ENCODE data around the gene RASA3. TPM values are rescaled to one million over a fixed set of nuclear protein-coding genes. Genes with fewer than 3 reads are reported as not detected.
"Not testable (repeated sequence)": the region's sequence is repeated elsewhere in the genome, so short reads cannot be mapped to it uniquely, and the experiment has no call there.

RASA3 gene
- polyA plus RNA-seq, 3 donors, result 9.0 to 32.6 (median 16.6) TPM

- H3K9me3 ChIP-seq (replicated peaks in 1 of 2; ENCODE audit: control insufficient read depth in 1 of 2, insufficient read depth in 1 of 2, low read length in 2 of 2), result no peaks in the 10 kb centered on the region
- no peak overlapping the region for H2AFZ ChIP-seq (ENCODE audit: insufficient read depth, low read depth, low read length, poor library complexity, severe bottlenecking)
- H3K4me3 ChIP-seq (replicated peaks in 1 of 3; ENCODE audit: low read depth in 2 of 3, low read length in 3 of 3), result no peak overlapping the region
- no peak overlapping the region for H3K27ac ChIP-seq (ENCODE audit: low read depth in 1 of 2, low read length in 2 of 2)
- DNase-seq, result no peak
- peaks cover 51% of the 10 kb centered on the region for H4K20me1 ChIP-seq (ENCODE audit: insufficient read depth, low read length)
- no peak overlapping the region for H3K4me2 ChIP-seq (replicated peaks; ENCODE audit: extremely low read depth, low read length, poor library complexity, severe bottlenecking)
- Mint-ChIP-seq H3K27ac (peak overlapping the region in 2 of 7 donors; percentile 50 to 72), H3K4me1 (peaks cover 8% of the 10 kb centered on the region), H3K27me3 (ENCODE audit: low read depth in 3 of 3) (peaks cover 0 to 1% (median 0%) of the 10 kb centered on the region in 3 donors), H3K36me3 (peaks cover 67 to 70% of the 10 kb centered on the region in 2 donors), H3K9me3 (peaks cover 0 to 2% (median 0%) of the 10 kb centered on the region in 7 donors), H3K4me3 (no peak overlapping the region)
- H3K27me3 ChIP-seq (ENCODE audit: control insufficient read depth in 2 of 2, insufficient read depth in 2 of 2, low read length in 2 of 2), result no peaks in the 10 kb centered on the region
- H3K9ac ChIP-seq (ENCODE audit: insufficient read depth, low read length, poor library complexity, severe bottlenecking), result no peak overlapping the region
- TF ChIP-seq CTCF (IDR thresholded peaks at IDR 0.05), result no peak
- peaks cover 81 to 97% of the 10 kb centered on the region in 2 donors for H3K36me3 ChIP-seq (replicated peaks in 1 of 2; ENCODE audit: control insufficient read depth in 1 of 2, insufficient read depth in 2 of 2, low read length in 2 of 2)
- peaks cover 0 to 5% of the 10 kb centered on the region in 2 donors for H3K4me1 ChIP-seq (ENCODE audit: control insufficient read depth in 1 of 2, insufficient read depth in 2 of 2, low read length in 2 of 2)
- intact Hi-C loops (cut with micrococcal nuclease), result no loop called here
- no peaks in the 10 kb centered on the region for H3K79me2 ChIP-seq (ENCODE audit: insufficient read depth, low read length)
- WGBS (ENCODE audit: insufficient coverage), result 94% methylated on average over 25 of the region's 25 CpGs
These were observed 110.7 kb downstream of the RASA3 start for GRCh38 chr13:114021464-114022308.

- DNase-seq, result no peak
- Histone ChIP-seq H3K27ac (ENCODE audit: low read depth in 1 of 2, low read length in 2 of 2) (no peak overlapping the region), H2AFZ (ENCODE audit: insufficient read depth, low read depth, low read length, poor library complexity, severe bottlenecking) (no peak overlapping the region), H3K9ac (ENCODE audit: insufficient read depth, low read length, poor library complexity, severe bottlenecking) (no peak overlapping the region), H3K9me3 (replicated peaks in 1 of 2; ENCODE audit: control insufficient read depth in 1 of 2, insufficient read depth in 1 of 2, low read length in 2 of 2) (no peaks in the 10 kb centered on the region), H3K36me3 (replicated peaks in 1 of 2; ENCODE audit: control insufficient read depth in 1 of 2, insufficient read depth in 2 of 2, low read length in 2 of 2) (peaks cover 81 to 97% of the 10 kb centered on the region in 2 donors), H3K4me3 (replicated peaks in 1 of 3; ENCODE audit: low read depth in 2 of 3, low read length in 3 of 3) (no peak overlapping the region), H3K4me2 (replicated peaks; ENCODE audit: extremely low read depth, low read length, poor library complexity, severe bottlenecking) (no peak overlapping the region), H3K27me3 (ENCODE audit: control insufficient read depth in 2 of 2, insufficient read depth in 2 of 2, low read length in 2 of 2) (no peaks in the 10 kb centered on the region), H4K20me1 (ENCODE audit: insufficient read depth, low read length) (peaks cover 43% of the 10 kb centered on the region), H3K79me2 (ENCODE audit: insufficient read depth, low read length) (no peaks in the 10 kb centered on the region), H3K4me1 (ENCODE audit: control insufficient read depth in 1 of 2, insufficient read depth in 2 of 2, low read length in 2 of 2) (peaks cover 0 to 5% of the 10 kb centered on the region in 2 donors)
- peaks cover 0 to 2% (median 0%) of the 10 kb centered on the region in 7 donors for H3K9me3 Mint-ChIP-seq
- intact Hi-C loops (cut with micrococcal nuclease), result no loop called here
- peaks cover 63 to 68% of the 10 kb centered on the region in 2 donors for H3K36me3 Mint-ChIP-seq
- H3K4me3 Mint-ChIP-seq, result no peak overlapping the region
- no peak for TF ChIP-seq CTCF (IDR thresholded peaks at IDR 0.05)
- 95% methylated on average over 27 of the region's 32 CpGs for WGBS (ENCODE audit: insufficient coverage)
- peak overlapping the region in 6 of 7 donors; percentile 15 to 72 (median 38) for H3K27ac Mint-ChIP-seq
- H3K27me3 Mint-ChIP-seq (ENCODE audit: low read depth in 3 of 3), result peaks cover 0 to 1% (median 0%) of the 10 kb centered on the region in 3 donors
- peaks cover 8% of the 10 kb centered on the region for H3K4me1 Mint-ChIP-seq
These were observed 111.5 kb downstream of the RASA3 start for GRCh38 chr13:114020750-114021463.

- H3K4me2 ChIP-seq (replicated peaks; ENCODE audit: extremely low read depth, low read length, poor library complexity, severe bottlenecking); intact Hi-C loops (cut with micrococcal nuclease); H3K27me3 ChIP-seq (ENCODE audit: control insufficient read depth in 2 of 2, insufficient read depth in 2 of 2, low read length in 2 of 2); H3K4me1 ChIP-seq (ENCODE audit: control insufficient read depth in 1 of 2, insufficient read depth in 2 of 2, low read length in 2 of 2); H3K79me2 ChIP-seq (ENCODE audit: insufficient read depth, low read length); H3K9me3 ChIP-seq (replicated peaks in 1 of 2; ENCODE audit: control insufficient read depth in 1 of 2, insufficient read depth in 1 of 2, low read length in 2 of 2); H3K27ac ChIP-seq (ENCODE audit: low read depth in 1 of 2, low read length in 2 of 2); H3K4me1 Mint-ChIP-seq; DNase-seq; H2AFZ ChIP-seq (ENCODE audit: insufficient read depth, low read depth, low read length, poor library complexity, severe bottlenecking); H3K9ac ChIP-seq (ENCODE audit: insufficient read depth, low read length, poor library complexity, severe bottlenecking); H3K4me3 Mint-ChIP-seq; H3K9me3 Mint-ChIP-seq; H3K27me3 Mint-ChIP-seq (ENCODE audit: low read depth in 3 of 3); H3K4me3 ChIP-seq (replicated peaks in 1 of 3; ENCODE audit: low read depth in 2 of 3, low read length in 3 of 3): not testable (repeated sequence)
- H3K27ac Mint-ChIP-seq, result peak overlapping the region in 1 of 7 donors; percentile 51
- peaks cover 83 to 97% of the 10 kb centered on the region in 2 donors for H3K36me3 ChIP-seq (replicated peaks in 1 of 2; ENCODE audit: control insufficient read depth in 1 of 2, insufficient read depth in 2 of 2, low read length in 2 of 2)
- peaks cover 55 to 66% of the 10 kb centered on the region in 2 donors for H3K36me3 Mint-ChIP-seq
- WGBS (ENCODE audit: insufficient coverage), result 97% methylated on average over 9 of the region's 14 CpGs
- H4K20me1 ChIP-seq (ENCODE audit: insufficient read depth, low read length), result peaks cover 37% of the 10 kb centered on the region
These were observed 112.3 kb downstream of the RASA3 start for GRCh38 chr13:114020134-114020533.
